ENCODE measurements around the gene PARD3B. TPM values are rescaled to one million over a fixed set of nuclear protein-coding genes. Genes with fewer than 3 reads are reported as not detected.

Gene PARD3B
- total RNA-seq, 1 experiment from 2014 or later = 3.6 TPM

DNA sequence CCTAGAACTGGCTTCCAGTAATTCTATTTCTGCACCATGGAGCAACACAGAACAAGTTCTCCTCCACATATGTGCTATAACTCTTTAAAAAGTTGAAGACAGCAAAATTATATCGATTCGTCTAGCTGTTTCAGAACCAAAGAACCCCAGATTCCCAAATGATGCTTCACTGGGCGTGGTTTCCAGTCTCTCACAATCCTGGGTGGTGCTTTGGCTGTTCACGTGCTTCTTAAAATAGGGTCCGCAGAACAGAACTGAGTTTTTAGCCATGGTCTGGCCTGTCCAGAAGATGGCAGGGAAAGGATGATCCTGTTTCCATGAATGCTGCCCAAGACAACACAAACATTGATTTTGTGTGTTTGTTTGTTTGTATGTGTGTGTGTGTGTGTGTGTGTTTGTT, 37.6 kb upstream of the PARD3B start:
- no peaks in the 10 kb centered on the region for H3K4me1 ChIP-seq (ENCODE audit: control insufficient read depth, insufficient read depth, low read length)
- no peak for DNase-seq (ENCODE audit: low read depth, low spot score)
- H3K27ac ChIP-seq (ENCODE audit: low read length) = no peak overlapping the region
- BruUV-seq (replicated peaks) = no TSS peak
- POLR2A ChIA-PET = no interaction called here
- in situ Hi-C loops (cut with HindIII; ENCODE audit: low pct_unique_long_range_greater_than_20kb, low sequenced_read_pairs) = no loop called here
- ATAC-seq = no peak
- H3K9me3 ChIP-seq (ENCODE audit: control insufficient read depth, insufficient read depth, low read depth, low read length) = no peaks in the 10 kb centered on the region
- H3K36me3 ChIP-seq (ENCODE audit: control insufficient read depth, insufficient read depth, low read length) = no peaks in the 10 kb centered on the region
- no peak overlapping the region for H3K4me3 ChIP-seq (ENCODE audit: low read depth in 2 of 2, low read length in 2 of 2)
- CTCF ChIA-PET = no interaction called here
- no peak for TF ChIP-seq POLR2AphosphoS5 (IDR thresholded peaks at IDR 0.05; ENCODE audit: low read depth, low read length)
- no peak for TF ChIP-seq TCF7L2 (IDR thresholded peaks at IDR 0.05; ENCODE audit: low read depth, low read length)
- no peak for TF ChIP-seq SIN3A (IDR thresholded peaks at IDR 0.05; ENCODE audit: borderline replicate concordance, insufficient read depth, low read depth, low read length)
- TF ChIP-seq, protein P1, sequence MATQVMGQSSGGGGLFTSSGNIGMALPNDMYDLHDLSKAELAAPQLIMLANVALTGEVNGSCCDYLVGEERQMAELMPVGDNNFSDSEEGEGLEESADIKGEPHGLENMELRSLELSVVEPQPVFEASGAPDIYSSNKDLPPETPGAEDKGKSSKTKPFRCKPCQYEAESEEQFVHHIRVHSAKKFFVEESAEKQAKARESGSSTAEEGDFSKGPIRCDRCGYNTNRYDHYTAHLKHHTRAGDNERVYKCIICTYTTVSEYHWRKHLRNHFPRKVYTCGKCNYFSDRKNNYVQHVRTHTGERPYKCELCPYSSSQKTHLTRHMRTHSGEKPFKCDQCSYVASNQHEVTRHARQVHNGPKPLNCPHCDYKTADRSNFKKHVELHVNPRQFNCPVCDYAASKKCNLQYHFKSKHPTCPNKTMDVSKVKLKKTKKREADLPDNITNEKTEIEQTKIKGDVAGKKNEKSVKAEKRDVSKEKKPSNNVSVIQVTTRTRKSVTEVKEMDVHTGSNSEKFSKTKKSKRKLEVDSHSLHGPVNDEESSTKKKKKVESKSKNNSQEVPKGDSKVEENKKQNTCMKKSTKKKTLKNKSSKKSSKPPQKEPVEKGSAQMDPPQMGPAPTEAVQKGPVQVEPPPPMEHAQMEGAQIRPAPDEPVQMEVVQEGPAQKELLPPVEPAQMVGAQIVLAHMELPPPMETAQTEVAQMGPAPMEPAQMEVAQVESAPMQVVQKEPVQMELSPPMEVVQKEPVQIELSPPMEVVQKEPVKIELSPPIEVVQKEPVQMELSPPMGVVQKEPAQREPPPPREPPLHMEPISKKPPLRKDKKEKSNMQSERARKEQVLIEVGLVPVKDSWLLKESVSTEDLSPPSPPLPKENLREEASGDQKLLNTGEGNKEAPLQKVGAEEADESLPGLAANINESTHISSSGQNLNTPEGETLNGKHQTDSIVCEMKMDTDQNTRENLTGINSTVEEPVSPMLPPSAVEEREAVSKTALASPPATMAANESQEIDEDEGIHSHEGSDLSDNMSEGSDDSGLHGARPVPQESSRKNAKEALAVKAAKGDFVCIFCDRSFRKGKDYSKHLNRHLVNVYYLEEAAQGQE (IDR thresholded peaks at IDR 0.05; ENCODE audit: insufficient read depth in 1 of 2, low read depth in 2 of 2, low read length in 1 of 2) = no peak
- TF ChIP-seq, protein P2, sequence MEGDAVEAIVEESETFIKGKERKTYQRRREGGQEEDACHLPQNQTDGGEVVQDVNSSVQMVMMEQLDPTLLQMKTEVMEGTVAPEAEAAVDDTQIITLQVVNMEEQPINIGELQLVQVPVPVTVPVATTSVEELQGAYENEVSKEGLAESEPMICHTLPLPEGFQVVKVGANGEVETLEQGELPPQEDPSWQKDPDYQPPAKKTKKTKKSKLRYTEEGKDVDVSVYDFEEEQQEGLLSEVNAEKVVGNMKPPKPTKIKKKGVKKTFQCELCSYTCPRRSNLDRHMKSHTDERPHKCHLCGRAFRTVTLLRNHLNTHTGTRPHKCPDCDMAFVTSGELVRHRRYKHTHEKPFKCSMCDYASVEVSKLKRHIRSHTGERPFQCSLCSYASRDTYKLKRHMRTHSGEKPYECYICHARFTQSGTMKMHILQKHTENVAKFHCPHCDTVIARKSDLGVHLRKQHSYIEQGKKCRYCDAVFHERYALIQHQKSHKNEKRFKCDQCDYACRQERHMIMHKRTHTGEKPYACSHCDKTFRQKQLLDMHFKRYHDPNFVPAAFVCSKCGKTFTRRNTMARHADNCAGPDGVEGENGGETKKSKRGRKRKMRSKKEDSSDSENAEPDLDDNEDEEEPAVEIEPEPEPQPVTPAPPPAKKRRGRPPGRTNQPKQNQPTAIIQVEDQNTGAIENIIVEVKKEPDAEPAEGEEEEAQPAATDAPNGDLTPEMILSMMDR (IDR thresholded peaks at IDR 0.05) = no peak
- intact Hi-C loops (cut with micrococcal nuclease; ENCODE audit: unreplicated experiment) = no loop called here
- no peaks in the 10 kb centered on the region for H3K27me3 ChIP-seq (ENCODE audit: control insufficient read depth, insufficient read depth, low read length)

DNA sequence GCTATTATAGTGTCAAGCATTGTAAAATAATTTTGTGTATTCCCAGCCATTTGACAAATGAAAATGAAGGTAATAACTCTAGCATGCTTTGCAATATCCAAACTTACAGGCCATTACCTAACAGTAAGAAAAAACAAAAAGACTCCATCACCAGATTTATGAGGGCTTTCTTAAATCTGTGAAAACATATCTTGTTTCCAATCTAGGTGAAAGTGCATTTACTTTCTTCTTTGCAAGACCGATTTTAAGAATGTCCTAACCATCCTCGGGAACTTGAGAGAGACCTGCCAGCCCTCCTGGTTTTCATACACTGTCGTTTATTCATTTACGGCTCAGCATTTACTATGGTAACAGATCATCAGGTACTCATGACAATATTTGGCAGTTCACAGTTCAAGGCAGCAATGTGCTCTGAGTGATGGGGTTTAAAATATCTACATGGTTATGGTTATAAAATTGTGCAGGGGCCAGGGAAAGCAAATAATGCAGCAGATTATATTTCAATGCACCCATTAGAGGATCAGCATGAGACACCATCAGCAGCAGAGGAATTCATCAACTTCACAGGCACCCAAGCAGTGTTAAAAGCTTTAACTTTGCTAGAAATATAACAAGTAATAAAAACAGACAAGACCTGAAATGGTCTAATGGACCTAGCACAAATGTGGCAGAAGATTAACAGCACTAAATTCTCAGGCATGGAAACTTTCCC, 34.4 kb upstream of the PARD3B start:
- Histone ChIP-seq H3K36me3 (ENCODE audit: control insufficient read depth, insufficient read depth, low read length) (no peaks in the 10 kb centered on the region), H3K4me1 (ENCODE audit: control insufficient read depth, insufficient read depth, low read length) (no peaks in the 10 kb centered on the region), H3K9me3 (ENCODE audit: control insufficient read depth, insufficient read depth, low read depth, low read length) (no peaks in the 10 kb centered on the region), H3K27ac (ENCODE audit: low read length) (no peak overlapping the region), H3K4me3 (ENCODE audit: low read depth in 2 of 2, low read length in 2 of 2) (no peak overlapping the region), H3K27me3 (ENCODE audit: control insufficient read depth, insufficient read depth, low read length) (no peaks in the 10 kb centered on the region)
- CTCF ChIA-PET = no interaction called here
- ATAC-seq (no peak), DNase-seq (ENCODE audit: low read depth, low spot score) (no peak)
- TF ChIP-seq, protein P1 (IDR thresholded peaks at IDR 0.05; ENCODE audit: insufficient read depth in 1 of 2, low read depth in 2 of 2, low read length in 1 of 2) = no peak
- TF ChIP-seq, protein P2 (IDR thresholded peaks at IDR 0.05) = no peak
- TF ChIP-seq POLR2AphosphoS5 (IDR thresholded peaks at IDR 0.05; ENCODE audit: low read depth, low read length) = no peak
- no peak for TF ChIP-seq SIN3A (IDR thresholded peaks at IDR 0.05; ENCODE audit: borderline replicate concordance, insufficient read depth, low read depth, low read length)
- TF ChIP-seq TCF7L2 (IDR thresholded peaks at IDR 0.05; ENCODE audit: low read depth, low read length) = no peak
- BruUV-seq (replicated peaks) = no TSS peak
- POLR2A ChIA-PET = no interaction called here
- in situ Hi-C loops (cut with HindIII; ENCODE audit: low pct_unique_long_range_greater_than_20kb, low sequenced_read_pairs) = no loop called here
- intact Hi-C loops (cut with micrococcal nuclease; ENCODE audit: unreplicated experiment) = no loop called here

Measured in Panc1 (cell line).